Adrenal gland (tissue), 12 donors: ENCODE results near the gene CDC25B. TPM values are rescaled to one million over a fixed set of nuclear protein-coding genes. Genes with fewer than 3 reads are reported as not detected.
"Not testable (repeated sequence)": the region's sequence is repeated elsewhere in the genome, so short reads cannot be mapped to it uniquely, and the experiment has no call there.

Experiments used
- DNase-seq, 7 donors: peaks; one replicate each; pipeline ENCODE4 v3.0.0-alpha.2; 2019 to 2020
- H3K27ac ChIP-seq, 5 donors: fragments of 200-600 bp; sonication (generic) in 4 of 5; 1 replicate in 3 of 5; 2 replicates in 2 of 5; pipeline versions ENCODE4 v1.5.1 to v1.8.0; 2016 to 2020; ENCODE audit warnings: mild to moderate bottlenecking in 1 of 5
- H3K27me3 ChIP-seq: fragments of 200-600 bp; 2 replicates; pipeline ENCODE4 v1.8.0; 2021
- H3K36me3 ChIP-seq, 2 donors: fragments of 200-600 bp; replicated peaks in 1 of 2; 1 replicate in 1 of 2; 2 replicates in 1 of 2; pipeline versions ENCODE4 v1.5.1 to v1.8.0; 2018 to 2022
- H3K4me1 ChIP-seq, 2 donors: fragments of 200-600 bp; replicated peaks in 1 of 2; 1 replicate in 1 of 2; 2 replicates in 1 of 2; pipeline versions ENCODE4 v1.5.1 to v1.8.0; 2018 to 2021
- H3K4me3 ChIP-seq, 4 donors: fragments of 200-600 bp; sonication (generic) in 3 of 4; one replicate each; pipeline ENCODE4 v1.5.1; 2016 to 2018
- H3K9me3 ChIP-seq, 3 donors: fragments of 200-600 bp; sonication (generic) in 1 of 3; replicated peaks in 1 of 3; 1 replicate in 2 of 3; 2 replicates in 1 of 3; pipeline versions ENCODE4 v1.5.1 to v1.8.0; 2016 to 2021
- CTCF ChIP-seq, 6 experiments: fragments of 450-650 bp in 4 of 6; fragments of 200-600 bp in 2 of 6; sonication (generic) in 1 of 6; IDR thresholded peaks; 1 replicate in 5 of 6; 2 replicates in 1 of 6; pipeline versions ENCODE4 v1.5.1 to v1.8.0; 2016 to 2021; ENCODE audit warnings: antibody characterized with exemption in 6 of 6, mild to moderate bottlenecking in 2 of 6, moderate library complexity in 1 of 6
- POLR2A ChIP-seq, 2 donors: fragments of 450-650 bp; IDR thresholded peaks; one replicate each; pipeline ENCODE4 v1.6.1; 2017; ENCODE audit warnings: antibody characterized with exemption in 2 of 2, mild to moderate bottlenecking in 2 of 2, moderate library complexity in 1 of 2
- WGBS, 4 donors: extraction: QIAGEN DNeasy Blood & Tissue Kit in 2 of 4; methylation state at CpG; one replicate each; pipeline versions ENCODE4 v1.1.5 to v1.1.7; 2013 to 2017; 5-methylcytosine and 5-hydroxymethylcytosine counted together
- intact Hi-C, 2 donors: fragments of 100-400 bp; cut with DNase I; formaldehyde crosslinking; loops; one replicate each; pipeline versions ENCODE4 v1.14.1 to v1.15.0; 2022 to 2023
- polyA plus RNA-seq, 3 donors: library from polyadenylated mRNA; stranded (reverse); fragments of 200-250 nt in 2 of 3; fragments of 350-450 nt in 1 of 3; fragmentation: Illumina TruSeq in 1 of 3; extraction: RNeasy Lipid Tissue Mini Kit (QIAGEN cat#74804) in 1 of 3; gene quantifications; one replicate each; pipeline ENCODE4 v1.2.3, GENCODE V29; 2013 to 2014
- total RNA-seq, 9 donors: library from RNA; depleted of rRNA in 4 of 9; stranded (reverse); fragments of >200 nt in 4 of 9; fragments of 120-200 nt in 1 of 9; fragmentation: NEBNext Ultra II Directional in 1 of 9; extraction: Animal tissue kit (Norgen Biotek cat#: 25700) in 1 of 9; gene quantifications; one replicate each; pipeline versions ENCODE4 v1.1.0 to v1.2.4, GENCODE V29; 2013 to 2023
- donor health status: healthy with polysubstance abuse.
- donor health status: Bipolar disorder and iron deficiency.
- donor health status: DM: yes; HTN: yes; CAD: no.
- donor health status: DM: no; HTN: no; CAD: no.
- donor health status: DM: no; HTN: no; CAD: no.
- donor health status: DM: yes; HTN: yes; CAD: no.

The CDC25B gene
- total and polyA plus RNA-seq, 12 donors, result 5.5 to 61.7 (median 14.7) TPM

GRCh38 chr20:3825526-3825925 lies 29.4 kb downstream of the CDC25B start:
- no peak for DNase-seq
- no peak overlapping the region for H3K27ac ChIP-seq
- intact Hi-C loops, result loop anchor here in 1 of 2 donors (5.0 kb wide), 1 partner anchor 43 kb away; the partner anchor contains the start of gene SPEF1
- WGBS, 4 donors, result 76 to 100% (median 88%) methylated on average over 3 to 7 of the region's 7 CpGs
- no peaks in the 10 kb centered on the region for H3K27me3 ChIP-seq
- TF ChIP-seq CTCF (IDR thresholded peaks at IDR 0.05), result no peak
- TF ChIP-seq POLR2A (IDR thresholded peaks at IDR 0.05), result no peak
- peaks cover 0 to 8% of the 10 kb centered on the region in 2 donors for H3K4me1 ChIP-seq
- peaks cover 0 to 41% of the 10 kb centered on the region in 2 donors for H3K36me3 ChIP-seq
- no peak overlapping the region for H3K4me3 ChIP-seq
- no peaks in the 10 kb centered on the region for H3K9me3 ChIP-seq

- intact Hi-C loops, result loop anchor here in 1 of 2 donors (5.0 kb wide), 1 partner anchor 44 kb away; the partner anchor contains the start of gene SPEF1
- TF ChIP-seq POLR2A (IDR thresholded peaks at IDR 0.05), result no peak
- TF ChIP-seq CTCF (IDR thresholded peaks at IDR 0.05), result no peak
- H3K36me3 ChIP-seq, result peaks cover 0 to 41% of the 10 kb centered on the region in 2 donors
- H3K4me3 ChIP-seq, result no peak overlapping the region
- peaks cover 0 to 3% of the 10 kb centered on the region in 2 donors for H3K4me1 ChIP-seq
- no peaks in the 10 kb centered on the region for H3K9me3 ChIP-seq
- no peak for DNase-seq
- H3K27ac ChIP-seq, result no peak overlapping the region
- WGBS, 4 donors, result 79 to 94% (median 83%) methylated on average over 4 of the region's 4 CpGs
- no peaks in the 10 kb centered on the region for H3K27me3 ChIP-seq
Observed at GRCh38 chr20:3826420-3826819, 30.3 kb downstream of the CDC25B start.

GRCh38 chr20:3828798-3829197 lies 32.7 kb downstream of the CDC25B start:
- Histone ChIP-seq H3K27ac (no peak overlapping the region), H3K36me3 (peaks cover 0 to 25% of the 10 kb centered on the region in 2 donors), H3K27me3 (no peaks in the 10 kb centered on the region), H3K9me3 (no peaks in the 10 kb centered on the region), H3K4me1 (no peaks in the 10 kb centered on the region), H3K4me3 (no peak overlapping the region)
- TF ChIP-seq POLR2A (IDR thresholded peaks at IDR 0.05), result no peak
- TF ChIP-seq CTCF (IDR thresholded peaks at IDR 0.05), result no peak
- WGBS, 4 donors, result 83 to 88% (median 85%) methylated on average over 3 of the region's 3 CpGs
- no peak for DNase-seq
- intact Hi-C loops, result loop anchor here in 1 of 2 donors (5.0 kb wide), 1 partner anchor 46 kb away; the partner anchor contains the start of gene SPEF1

- not testable (repeated sequence) for H3K27ac ChIP-seq, H3K4me1 ChIP-seq, H3K4me3 ChIP-seq, H3K27me3 ChIP-seq, DNase-seq, H3K9me3 ChIP-seq
- H3K36me3 ChIP-seq, result peaks cover 0 to 14% of the 10 kb centered on the region in 2 donors
- intact Hi-C loops, result loop anchor here in 1 of 2 donors (5.0 kb wide), 1 partner anchor 48 kb away; the partner anchor contains the start of gene SPEF1
- WGBS, 4 donors, result 85 to 93% (median 91%) methylated on average over 5 of the region's 5 CpGs
Observed at GRCh38 chr20:3829891-3830290, 33.8 kb downstream of the CDC25B start.

- H3K27me3 ChIP-seq, result no peaks in the 10 kb centered on the region
- intact Hi-C loops, result no loop called here
- no peaks in the 10 kb centered on the region for H3K4me1 ChIP-seq
- TF ChIP-seq POLR2A (IDR thresholded peaks at IDR 0.05) (no peak), CTCF (IDR thresholded peaks at IDR 0.05) (no peak)
- no peak overlapping the region for H3K4me3 ChIP-seq
- DNase-seq, result no peak
- no peak overlapping the region for H3K27ac ChIP-seq
- no peaks in the 10 kb centered on the region for H3K9me3 ChIP-seq
- H3K36me3 ChIP-seq, result no peaks in the 10 kb centered on the region
- whole genome bisulfite sequencing, 4 donors, result 96 to 100% (median 98%) methylated on average over 4 of the region's 4 CpGs
Observed at GRCh38 chr20:3836132-3836531, 40.0 kb downstream of the CDC25B start.
